SKM-1 treated with dmso at 0.1 percent for 144 hours (cell line): ENCODE results near the gene TNNI3.
"Not testable (repeated sequence)": the region's sequence is repeated elsewhere in the genome, so short reads cannot be mapped to it uniquely, and the experiment has no call there.

Experiments used
- DNase-seq: peaks from one replicate; lab custom pipeline; 2025; ENCODE audit not compliant: unreplicated experiment; lab: John Stamatoyannopoulos, UW

TNNI3 gene

GRCh38 chr19:55157064-55157908, at the start of gene TNNI3:
TSS of gene TNNI3 (minus strand) at chr19:55157732. CDS start at chr19:55157589, 143 bp downstream.
- no peak for DNase-seq

DNA sequence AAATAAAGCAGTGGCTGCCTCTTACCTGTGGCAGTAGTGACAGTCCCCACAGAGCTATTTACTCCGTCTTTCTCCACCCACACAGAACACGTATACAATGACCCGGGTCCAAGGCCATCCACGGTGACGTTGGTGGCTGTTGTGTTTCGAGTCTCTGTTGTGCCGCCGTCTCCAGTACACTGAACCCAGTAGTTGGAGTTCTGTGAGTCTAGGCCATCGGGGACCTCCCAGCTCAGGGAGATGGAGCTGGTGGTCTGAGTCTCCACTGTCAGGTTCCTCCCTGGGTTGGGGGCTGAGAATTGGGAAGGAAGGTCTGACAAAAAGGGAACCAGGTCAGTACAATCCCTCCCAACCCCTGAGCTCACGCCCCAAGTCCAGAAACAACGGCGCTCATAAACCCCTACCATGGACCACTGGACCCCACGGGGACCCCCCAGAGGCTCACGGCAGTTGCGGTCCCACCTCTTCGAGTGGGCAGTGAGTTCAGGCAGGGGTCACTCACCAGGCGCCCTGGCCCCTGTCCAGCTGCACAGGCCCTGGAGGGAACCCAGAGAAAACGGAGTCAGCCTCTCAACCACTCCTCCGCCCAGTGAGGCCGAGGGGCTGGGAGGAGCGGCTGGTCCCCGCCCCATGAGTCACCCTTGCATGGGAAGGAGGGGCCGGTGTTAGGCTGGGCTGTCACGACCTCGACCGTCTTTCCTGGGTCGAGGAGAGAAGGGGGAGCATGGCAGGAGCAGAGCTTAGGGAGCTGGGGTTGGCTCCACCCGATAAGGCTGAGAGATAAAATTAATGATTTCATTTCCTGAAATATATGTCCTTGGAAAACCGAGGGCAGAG, 49.4 kb upstream of the TNNI3 start:
- DNase-seq: peak; percentile 55

- not testable (repeated sequence) for DNase-seq
Measured at GRCh38 chr19:55202199-55202598, 44.7 kb upstream of the TNNI3 start.

DNA sequence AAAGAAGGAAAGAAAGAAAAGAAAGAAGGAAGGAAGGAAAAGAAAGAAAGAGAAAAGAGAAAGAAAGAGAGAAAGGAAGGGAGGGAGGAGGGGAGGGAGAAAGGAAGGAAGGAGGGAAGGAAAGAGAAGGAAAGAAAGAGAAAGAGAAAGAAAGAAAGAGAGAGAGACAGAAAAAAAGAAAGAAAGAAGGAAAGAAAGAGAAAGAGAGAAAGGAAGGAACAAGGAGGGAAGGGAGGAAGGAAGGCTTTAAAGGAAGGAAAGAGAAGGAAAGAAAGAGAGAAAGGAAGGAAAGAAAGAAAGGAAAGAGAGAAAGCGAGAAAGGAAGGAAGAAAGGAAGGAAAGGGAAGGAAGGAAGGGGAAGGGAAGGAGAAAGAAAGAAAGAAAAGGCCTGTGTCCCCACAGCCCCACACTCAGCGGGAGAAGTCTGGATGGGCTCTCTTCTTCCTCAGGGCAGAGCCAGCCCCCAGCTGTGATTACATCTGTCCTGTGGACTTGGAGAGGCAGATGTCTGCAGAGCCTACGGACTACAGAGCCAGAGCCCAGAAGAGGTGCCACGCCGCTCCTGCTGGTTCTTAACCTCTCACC, 42.2 kb upstream of the TNNI3 start:
- DNase-seq: no peak

DNA sequence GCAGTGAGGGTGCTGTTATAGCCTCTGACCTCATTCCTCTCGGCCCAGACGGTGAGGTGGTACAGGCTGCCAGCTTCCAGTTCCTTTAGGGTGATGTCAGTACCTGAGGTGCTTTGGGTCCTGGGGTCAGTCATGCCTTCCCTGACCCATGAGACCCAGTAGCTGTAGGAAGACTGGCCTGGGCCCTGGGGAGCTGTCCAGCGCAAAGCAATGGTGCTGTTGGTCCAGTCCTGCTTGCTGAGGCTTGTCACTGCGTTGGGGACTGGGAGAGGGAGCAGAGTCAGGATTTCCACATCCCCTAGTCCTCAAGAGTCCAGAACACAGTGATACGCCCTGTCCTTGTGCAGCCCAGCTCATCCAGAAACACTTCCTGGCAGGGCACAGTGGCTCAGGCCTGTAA, 41.1 kb upstream of the TNNI3 start:
- no peak for DNase-seq

DNA sequence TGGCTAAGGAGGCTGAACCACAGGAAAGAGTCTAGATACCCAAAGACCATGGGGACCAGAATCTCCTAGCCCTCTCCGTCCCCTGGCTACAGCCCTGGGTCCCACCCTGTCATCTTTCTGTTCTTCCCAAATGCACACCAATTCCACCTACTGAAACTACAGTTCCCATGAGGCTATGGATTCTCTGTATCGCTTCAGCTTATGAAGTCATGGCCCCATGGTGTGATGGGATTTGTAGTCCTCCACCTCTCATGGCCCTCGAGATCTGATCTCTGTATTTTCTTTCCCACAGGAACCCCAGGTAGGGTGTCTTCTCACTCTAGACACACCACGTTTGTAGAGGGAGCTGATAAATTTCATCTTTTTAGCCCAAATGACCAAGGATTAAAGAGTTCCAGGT, 40.0 kb upstream of the TNNI3 start:
- DNase-seq: no peak

DNA sequence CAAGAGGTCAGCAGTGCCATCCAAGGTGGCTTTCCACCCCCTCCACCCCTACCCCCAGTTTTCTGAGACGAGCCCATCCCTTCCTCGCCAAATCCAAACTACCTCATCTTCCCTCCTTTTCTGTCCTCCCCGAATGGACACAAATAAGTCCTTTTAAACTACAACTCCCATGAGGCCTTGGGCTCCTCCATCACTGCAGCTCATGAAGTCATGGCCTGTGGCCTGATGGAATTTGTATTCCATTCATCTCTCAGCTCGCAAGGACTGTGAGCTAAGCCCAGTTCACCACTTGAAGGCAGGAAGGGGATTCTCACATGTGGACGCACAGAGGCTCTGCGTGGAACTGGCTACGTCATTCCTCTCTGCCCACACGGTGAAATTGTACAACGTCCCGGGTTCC, 39.3 kb upstream of the TNNI3 start:
- DNase-seq: no peak

- DNase-seq: no peak
Measured at GRCh38 chr19:55193481-55193880, 35.9 kb upstream of the TNNI3 start.

DNA sequence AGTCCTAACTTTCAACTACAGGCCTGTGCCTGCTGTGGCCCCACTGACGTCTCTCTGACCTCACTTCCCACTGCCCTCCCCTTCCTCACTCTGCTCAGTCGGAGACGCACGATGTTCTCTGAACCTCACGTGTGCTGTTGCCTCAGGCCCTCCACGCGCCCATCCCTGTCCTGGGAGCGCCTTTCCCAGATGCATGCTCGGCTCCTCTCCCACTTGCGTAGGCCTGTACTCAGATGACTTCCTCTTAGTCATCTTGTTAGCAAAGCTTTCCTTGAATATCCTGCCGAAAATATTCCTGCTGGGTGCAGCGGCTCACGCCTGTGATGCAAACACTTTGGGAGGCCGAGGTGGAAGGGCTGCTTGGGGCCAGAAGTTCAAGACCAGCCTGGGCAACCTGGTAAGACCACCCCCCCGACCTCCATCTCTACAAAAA, 31.9 kb upstream of the TNNI3 start:
- DNase-seq: no peak

GRCh38 chr19:55188625-55189024, 31.1 kb upstream of the TNNI3 start:
- no peak for DNase-seq

- no peak for DNase-seq
Measured at GRCh38 chr19:55186080-55186479, 28.5 kb upstream of the TNNI3 start.

DNA sequence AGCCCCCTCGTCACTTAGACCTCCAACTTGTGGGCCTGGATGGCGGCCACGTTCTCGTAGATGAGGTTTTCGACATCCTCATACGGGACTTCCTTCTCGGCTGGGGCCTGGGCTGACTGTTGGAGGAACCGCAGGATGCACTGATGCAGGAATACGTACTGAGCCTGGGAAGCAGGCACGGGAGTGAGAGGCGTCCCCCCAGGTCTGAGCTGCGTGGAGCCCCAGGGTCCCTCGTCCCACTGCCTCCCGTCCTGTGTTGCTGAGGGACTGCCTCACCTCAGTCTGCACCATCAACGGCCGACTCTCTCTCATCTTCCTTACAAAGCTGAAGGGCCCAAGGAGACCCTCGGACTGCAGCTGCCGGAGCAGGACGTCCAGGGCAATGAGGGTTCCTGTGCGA, 24.2 kb upstream of the TNNI3 start:
- no peak for DNase-seq

DNA sequence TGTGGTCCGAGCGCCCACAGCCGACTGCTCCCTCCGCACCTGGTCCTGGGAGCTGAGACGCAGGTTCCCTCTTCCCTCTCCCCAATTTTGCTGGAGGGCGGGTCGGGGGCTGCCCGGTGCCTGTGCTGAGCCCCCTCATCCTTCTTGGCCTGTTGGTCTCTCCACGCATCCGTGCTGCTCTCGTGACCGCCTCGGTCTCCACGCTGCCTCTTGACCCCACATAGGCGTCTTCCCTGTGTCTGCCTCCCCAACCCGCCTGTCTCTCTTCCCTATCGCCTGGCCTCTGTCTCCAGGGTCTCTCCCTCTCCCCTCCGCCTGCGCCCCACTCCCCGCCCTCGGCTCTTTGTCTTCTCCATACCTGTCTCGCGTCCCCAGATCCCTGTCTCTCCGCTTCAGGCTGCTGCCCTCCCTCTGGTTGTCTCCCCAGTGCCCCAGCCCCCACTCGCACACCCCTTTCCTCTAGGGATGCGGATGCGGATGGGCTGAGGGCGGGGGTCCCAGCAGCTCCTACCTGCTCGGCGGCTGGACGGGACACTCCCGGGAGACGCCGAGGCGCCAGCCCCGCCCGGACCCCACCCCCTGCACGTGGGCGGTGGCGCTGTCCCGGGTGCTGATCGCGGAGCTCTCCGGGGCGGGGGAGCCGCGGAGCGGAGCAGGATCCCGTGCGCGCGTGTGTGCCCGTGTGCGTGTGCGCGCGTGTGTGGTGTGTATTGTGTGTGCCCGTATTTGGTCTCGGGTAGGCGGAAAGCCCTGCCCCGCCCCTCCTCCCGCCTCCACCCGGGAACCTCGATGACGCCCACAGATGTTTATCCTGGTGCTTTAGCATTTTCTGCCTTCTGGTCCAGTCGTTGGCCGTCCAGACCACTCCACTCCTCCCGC, 22.3 kb upstream of the TNNI3 start, which contains the start of gene SYT5:
Gene SYT5 (minus strand): TSS at position 684 of the 879 bp plus-strand sequence. CDS start 1,248 bp downstream, outside the sequence.
- no peak for DNase-seq

GRCh38 chr19:55178781-55179599, 21.5 kb upstream of the TNNI3 start:
- DNase-seq: peak; percentile 29

- no peak for DNase-seq
Measured at GRCh38 chr19:55176076-55176475, 18.5 kb upstream of the TNNI3 start.

DNA sequence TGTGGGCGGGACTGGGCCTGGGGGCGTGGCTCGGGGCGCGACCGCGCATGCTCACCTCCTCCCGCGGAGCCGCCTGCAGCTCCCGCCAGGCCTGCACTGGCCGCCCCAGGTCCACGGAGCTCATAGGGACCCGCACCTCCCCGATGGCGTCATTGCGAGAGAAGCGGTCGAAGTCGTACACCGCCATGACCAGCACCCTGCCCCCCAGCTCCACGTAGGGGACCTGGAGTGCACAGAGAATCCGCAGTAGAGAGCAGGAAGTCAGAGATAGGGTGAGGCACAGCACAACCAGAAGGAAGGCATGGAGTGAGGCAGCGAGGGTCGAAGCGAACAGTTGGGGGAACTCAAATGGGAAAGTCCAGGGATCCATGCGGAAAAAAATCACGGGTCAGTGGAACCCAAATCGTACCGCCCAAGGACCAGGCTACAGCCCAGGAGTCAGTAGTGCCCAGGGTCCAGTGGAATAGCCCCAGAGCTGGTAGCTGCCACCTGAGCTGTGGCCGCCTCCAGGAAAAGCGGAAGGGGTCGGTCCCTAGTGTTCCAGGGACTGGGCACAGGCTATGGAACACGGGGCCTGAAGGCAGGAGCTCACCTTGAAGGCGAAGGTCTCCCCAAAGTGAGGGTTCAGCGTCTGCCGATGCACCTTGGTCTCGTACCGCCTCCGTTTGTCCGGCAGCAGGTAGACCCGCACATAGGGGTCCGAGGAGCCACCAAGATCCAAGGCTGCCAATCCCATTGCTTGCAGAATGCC, 17.8 kb upstream of the TNNI3 start:
- no peak for DNase-seq

DNA sequence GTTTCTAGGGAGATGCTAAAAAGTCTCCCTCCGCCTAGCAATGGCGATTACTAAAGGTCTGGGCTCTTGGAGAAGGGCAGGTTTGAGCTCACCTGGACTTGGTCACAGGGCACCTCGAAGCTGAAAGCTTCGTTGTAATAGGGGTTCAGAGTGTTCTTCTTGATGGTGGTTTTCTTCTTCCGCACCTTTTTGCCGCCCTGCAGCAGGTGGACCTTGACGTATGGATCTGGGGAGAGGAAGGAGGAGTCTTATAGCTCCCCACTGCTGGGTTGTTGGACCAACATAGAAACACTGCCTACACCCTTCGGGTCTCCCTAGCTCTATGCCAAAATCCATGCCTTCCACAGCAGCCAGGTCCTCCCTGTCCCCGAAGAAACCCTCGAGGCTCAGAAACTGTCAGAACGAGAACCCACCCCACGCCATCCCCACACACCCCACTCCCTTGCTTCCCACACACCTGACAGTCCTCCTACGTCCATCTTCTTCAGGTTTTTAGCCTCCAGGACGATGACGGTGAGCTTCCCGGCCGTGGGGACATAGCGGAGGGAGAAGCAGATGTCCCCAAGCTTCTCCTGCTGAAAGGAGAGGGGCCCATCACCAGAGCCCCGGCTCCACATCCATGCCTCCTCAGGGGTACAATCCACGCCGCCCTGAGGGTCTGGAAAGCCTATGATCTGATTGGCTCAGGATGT, 17.0 kb upstream of the TNNI3 start:
- DNase-seq: no peak

DNA sequence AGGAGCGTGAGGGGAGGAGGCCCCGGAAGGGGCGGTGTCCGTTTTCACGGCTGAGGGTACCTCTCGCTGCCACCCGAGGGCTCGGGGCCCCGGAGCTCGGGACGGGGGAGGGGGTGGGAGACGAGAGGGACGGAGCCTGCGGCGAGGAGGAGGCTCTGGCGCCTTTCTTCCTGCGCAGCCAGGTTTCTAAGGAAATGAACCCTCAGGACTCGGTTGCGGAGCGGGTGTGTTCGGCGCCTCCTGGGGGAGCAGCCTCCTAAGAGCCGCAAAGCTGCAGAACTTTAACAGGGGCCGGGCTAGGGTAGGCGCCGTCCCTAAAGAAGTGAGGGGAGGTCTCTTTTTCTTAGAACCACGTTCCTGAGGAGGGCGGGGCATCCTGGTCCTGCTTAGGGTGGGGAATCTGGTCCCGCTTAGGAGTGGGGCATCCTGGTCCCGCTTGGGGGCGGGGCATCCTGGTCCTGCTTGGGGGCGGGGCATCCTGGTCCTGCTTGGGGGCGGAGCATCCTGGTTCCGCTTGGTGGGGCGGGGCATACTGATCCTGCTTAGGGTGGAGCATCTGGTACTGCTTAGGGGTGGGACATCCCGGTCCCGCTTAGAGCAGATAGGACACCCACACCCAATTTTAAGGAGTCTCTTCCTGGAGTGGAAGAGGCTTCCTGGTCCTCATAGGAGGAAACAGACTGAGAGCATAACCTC, 16.3 kb upstream of the TNNI3 start:
- peak; percentile 32 for DNase-seq
